ENCODE data around the gene TEX2.

DNA sequence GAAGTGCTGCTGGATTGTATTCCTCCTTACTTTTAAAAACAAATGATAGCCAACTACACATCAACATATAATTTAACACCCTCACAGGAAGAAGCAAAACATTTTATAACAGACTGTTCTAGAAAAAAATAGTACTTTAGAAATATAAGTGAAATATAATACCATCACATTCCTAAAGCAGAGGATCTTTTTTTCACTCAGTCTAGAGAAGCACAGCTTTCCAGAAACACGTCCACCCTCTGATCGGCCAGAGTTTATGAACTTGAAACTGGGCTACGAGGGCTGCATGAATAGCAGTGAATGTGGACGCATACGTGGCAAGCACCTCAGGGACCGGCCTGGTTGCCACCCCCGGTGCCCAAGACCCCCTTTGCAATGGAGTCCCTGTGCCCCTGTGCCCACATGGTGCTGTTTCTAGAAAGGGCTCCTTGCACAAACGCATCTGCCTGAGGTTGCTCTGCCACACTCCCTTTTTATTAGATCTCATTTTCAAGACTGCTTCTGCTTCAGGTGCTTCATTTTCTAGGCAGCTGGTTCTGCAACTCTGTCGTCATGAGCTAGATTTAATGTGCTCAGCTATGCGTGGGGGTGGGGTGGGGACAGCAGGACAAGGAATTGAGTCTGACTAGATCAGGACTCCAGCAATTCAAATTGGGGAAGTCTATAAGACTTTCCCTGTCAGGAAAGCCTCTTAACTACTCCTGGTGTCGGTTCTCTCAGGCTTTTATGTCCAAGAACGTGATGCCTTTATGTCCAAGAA lies 104.0 kb downstream of the TEX2 start:
- TF ChIP-seq CTCF (IDR thresholded peaks at IDR 0.05): no peak
- TF ChIP-seq YY1 (IDR thresholded peaks at IDR 0.05; ENCODE audit: low read depth): no peak
- TF ChIP-seq POLR2AphosphoS5 (IDR thresholded peaks at IDR 0.05; ENCODE audit: low read depth, low read length): no peak
- TF ChIP-seq FOXJ3 (CRISPR knock-in tag; IDR thresholded peaks at IDR 0.05): no peak
- no peak for TF ChIP-seq RFX5 (IDR thresholded peaks at IDR 0.05; ENCODE audit: low read length)
- TF ChIP-seq SIN3A (IDR thresholded peaks at IDR 0.05; ENCODE audit: borderline replicate concordance, low read depth, low read length): no peak
- TF ChIP-seq RAD21 (IDR thresholded peaks at IDR 0.05; ENCODE audit: low read length): no peak
- TF ChIP-seq ELF1 (IDR thresholded peaks at IDR 0.05): no peak
- TF ChIP-seq, protein P1, sequence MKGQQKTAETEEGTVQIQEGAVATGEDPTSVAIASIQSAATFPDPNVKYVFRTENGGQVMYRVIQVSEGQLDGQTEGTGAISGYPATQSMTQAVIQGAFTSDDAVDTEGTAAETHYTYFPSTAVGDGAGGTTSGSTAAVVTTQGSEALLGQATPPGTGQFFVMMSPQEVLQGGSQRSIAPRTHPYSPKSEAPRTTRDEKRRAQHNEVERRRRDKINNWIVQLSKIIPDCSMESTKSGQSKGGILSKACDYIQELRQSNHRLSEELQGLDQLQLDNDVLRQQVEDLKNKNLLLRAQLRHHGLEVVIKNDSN (IDR thresholded peaks at IDR 0.05; ENCODE audit: borderline replicate concordance, low read depth): no peak
